GM21360 (cell line): ENCODE results near the gene DOCK3.
"Not testable (repeated sequence)": the region's sequence is repeated elsewhere in the genome, so short reads cannot be mapped to it uniquely, and the experiment has no call there.

Experiments used
- ATAC-seq: cut with Tn5 transposase; IDR thresholded peaks from one replicate; pipeline ENCODE4 v1.9.1; 2021; ENCODE audit warnings: mild to moderate bottlenecking, moderate library complexity; ENCODE audit not compliant: unreplicated experiment

DOCK3 gene

DNA sequence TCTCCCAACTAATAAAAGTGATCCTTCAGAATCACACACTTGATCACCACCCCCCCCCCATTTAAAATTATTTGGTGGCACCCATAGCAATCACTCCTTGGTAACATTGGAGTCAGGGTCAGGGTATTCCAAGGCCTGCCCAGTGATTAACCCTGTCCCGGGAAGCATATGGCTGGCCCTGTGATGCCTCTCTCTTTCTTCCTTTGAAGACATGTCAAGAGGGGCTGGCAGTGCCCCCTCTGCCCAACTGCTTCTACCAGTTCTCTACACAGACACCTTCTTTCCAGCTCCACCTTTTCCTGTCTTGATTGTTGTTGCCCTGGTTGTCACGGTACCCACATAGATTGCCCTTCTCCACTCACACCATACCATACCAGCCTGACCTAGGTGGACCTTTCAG, 679.4 kb downstream of the DOCK3 start:
- no peak for ATAC-seq

DNA sequence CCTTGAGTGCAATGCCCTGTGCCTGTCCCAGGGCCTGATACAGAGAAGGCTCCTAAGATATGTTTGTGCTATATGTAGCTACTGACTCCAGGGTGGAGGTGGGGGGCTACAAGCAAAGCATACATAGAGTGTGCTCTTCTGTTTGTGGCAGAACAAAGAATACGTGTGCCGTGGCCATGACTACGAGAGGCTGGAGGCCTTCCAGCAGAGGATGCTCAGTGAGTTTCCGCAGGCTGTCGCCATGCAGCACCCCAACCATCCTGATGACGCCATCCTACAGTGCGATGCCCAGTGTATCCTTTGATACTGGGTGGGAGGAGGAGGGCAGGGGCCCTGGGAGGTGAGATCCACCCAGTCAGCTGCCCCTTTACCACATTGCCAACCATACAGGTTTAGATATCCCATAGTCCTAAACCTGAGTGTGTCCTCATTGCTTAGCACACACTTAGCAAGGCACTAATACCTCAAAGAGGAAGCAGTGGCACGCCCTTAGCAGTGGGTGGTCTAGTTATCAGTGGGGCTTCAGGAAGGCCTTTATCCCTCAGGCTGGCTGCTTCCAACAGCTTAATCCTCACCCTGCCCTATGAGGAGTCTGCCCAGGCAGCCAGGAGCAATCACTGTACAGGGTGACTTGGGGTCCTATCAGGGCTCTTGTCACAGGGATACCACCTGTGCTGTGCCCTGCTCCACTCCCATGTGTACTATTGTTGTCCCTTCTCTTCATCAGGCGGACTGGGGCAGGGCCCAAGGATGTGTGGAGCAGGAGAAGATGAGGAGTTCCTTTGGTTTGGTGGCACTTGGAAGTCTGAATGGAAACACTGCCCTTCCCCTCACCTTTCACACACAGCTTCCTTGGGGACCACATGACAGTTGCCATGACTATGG, 680.2 kb downstream of the DOCK3 start:
- no peak for ATAC-seq

DNA sequence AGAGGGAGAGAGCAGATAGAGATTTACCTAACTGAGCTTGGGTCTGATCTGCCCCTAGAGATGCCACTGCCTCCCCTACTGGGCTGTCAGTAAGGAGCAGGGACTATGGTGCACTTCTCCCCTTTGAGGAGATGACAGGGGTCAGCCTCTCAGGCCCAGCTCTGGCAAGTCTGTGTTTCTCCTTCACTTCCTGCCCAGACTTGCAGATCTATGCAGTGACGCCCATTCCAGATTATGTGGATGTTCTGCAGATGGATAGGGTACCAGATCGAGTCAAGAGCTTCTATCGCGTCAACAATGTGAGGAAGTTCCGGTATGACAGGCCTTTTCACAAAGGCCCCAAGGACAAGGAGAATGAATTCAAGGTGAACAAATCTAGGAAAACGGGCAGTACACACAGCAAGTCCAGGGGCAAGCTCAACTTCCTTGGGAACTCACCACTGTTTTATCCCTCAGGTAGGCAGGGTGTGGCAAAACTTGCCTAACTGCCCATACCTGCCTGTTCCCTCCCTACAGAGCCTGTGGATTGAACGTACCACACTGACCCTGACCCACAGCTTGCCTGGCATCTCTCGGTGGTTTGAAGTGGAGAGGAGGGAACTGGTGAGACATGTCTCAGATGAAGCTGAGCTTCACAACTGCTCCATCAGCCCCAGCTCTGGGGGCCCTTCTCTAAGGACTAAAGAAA, 681.3 kb downstream of the DOCK3 start:
- no peak for ATAC-seq

DNA sequence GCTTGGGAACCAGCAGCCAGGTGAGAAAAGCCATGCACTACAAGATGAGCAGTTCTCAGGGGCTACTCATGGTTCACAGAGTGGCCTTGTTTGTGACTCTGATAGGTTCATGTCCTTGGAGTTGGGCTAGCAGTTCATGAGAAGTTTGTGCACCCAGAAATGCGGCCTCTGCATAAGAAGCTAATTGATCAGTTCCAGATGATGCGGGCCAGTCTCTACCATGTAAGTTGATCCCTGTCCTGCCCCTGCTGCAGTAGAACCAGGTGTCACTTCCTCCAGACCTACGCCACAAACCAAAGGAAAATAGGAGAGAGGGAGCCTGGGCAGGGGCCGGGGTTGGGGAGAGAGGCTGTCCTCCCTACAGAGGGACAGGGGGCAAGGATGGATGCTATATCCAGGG, 683.1 kb downstream of the DOCK3 start:
- no peak for ATAC-seq

DNA sequence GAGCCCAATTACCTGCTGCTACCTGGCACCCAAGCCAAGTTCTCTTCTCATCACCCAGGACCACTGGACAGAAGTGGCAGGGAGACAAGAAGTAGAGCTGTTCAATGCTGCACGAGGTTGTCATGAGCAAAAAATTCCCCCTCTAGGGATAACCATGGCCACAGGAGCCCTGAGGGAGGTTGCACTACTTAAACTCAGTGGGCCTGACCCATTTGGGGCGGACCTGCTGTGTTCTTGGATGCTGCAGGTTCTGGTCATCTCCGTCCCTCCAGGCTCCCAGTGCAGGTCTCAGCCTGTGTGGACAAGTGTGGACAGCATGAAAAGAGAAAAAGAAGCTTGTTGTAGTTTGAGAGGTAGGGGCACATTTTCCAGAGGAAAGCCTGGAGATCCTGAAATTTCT, 684.3 kb downstream of the DOCK3 start:
- ATAC-seq = no peak

DNA sequence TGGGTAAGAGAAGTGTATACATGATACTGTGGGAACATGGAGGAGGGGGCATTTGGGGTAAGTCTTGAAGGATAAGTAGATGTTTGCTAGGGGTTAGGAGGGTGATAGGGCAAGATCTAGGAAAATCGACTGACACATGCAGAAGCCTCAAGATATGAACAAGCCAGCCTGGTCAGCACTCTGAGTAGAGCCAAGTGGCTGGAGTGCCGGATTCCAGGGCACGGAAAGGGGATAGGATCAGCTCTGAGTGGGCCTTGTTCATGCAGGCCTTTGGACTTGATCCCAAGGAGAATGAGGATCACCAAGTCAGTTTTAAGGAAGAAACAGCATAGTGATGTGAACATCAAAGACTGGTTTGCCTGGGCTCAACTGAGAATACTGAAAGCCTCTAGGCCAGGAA, 686.1 kb downstream of the DOCK3 start:
- ATAC-seq = no peak

DNA sequence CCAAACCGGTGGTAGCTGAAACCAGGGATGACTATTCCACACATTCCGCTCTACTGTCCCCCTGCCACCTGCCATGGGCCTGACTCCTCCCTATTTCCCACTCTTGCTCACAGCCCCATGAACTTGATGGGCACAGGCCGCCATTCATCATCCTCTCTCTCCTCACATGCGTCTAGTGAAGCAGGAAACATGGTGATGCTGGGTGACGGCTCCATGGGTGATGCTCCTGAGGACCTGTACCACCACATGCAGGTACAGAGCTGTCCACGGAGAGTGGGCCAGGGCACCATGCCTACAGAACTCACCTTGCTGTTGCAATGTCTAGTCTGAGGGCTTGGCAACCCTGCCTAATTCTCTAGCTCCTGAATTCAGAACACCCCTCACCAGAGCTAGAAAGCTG, 687.0 kb downstream of the DOCK3 start:
- ATAC-seq = no peak

DNA sequence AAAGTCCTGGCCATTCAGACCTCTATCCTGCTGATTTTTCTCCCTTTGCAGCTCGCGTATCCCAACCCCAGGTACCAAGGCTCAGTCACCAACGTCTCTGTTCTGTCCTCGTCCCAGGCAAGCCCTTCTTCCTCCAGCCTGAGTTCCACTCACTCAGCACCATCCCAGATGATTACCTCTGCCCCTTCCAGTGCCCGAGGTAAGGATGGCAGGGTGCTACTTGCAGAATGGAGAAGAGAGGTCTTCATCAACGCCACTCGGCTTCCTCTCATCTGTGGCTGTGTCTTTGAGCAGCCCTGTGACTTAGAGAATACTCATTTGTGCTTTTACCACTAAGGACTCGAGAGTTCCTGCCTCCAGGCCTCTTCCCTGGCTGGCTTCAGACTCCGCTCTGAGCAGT, 687.7 kb downstream of the DOCK3 start:
- ATAC-seq = no peak

DNA sequence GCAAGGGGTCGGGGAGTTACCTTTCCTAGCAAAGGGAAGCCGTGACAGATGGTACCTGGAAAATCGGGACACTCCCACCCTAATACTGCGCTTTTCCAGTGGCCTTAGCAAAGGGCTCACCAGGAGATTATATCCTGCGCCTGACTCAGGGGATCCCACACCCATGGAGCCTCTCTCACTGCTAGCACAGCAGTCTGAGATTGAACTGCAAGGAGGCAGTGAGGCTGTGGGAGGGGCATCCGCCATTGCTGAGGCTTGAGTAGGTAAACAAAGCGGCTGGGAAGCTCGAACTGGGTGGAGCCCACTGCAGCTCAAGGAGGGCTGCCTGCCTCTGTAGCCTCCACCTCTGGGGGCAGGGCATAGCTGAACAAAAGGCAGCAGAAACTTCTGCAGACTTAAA, 693.5 kb downstream of the DOCK3 start:
- not testable (repeated sequence) for ATAC-seq

DNA sequence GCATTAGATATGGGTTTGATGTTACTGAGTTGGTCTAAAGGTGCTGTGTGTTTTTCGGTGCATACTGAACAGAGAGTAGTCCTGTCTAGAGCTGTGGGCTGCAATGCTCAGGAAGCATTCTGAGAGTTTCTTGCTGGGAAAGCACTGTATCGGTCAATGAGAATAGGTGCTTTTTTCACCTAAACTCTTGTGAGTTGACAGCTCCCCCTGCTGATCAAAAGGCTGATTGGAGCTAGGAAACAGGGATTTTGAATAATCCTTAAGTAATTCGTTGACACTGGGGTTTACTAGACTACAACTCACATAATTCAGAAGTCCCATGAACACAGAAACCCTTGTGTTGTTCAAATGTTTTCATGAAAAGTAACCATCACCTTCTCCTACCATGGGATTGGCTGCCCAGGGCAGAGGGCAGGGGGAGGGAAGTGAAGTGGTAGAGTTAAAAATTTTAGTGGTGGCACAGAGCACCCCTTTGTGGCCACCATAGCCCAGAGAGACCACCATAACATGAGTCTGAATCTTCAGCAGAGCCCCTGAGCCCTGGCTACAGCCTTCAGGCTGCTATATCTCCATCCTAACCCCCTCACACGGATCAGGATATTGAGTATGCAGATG, 697.3 kb downstream of the DOCK3 start:
- ATAC-seq = no peak

DNA sequence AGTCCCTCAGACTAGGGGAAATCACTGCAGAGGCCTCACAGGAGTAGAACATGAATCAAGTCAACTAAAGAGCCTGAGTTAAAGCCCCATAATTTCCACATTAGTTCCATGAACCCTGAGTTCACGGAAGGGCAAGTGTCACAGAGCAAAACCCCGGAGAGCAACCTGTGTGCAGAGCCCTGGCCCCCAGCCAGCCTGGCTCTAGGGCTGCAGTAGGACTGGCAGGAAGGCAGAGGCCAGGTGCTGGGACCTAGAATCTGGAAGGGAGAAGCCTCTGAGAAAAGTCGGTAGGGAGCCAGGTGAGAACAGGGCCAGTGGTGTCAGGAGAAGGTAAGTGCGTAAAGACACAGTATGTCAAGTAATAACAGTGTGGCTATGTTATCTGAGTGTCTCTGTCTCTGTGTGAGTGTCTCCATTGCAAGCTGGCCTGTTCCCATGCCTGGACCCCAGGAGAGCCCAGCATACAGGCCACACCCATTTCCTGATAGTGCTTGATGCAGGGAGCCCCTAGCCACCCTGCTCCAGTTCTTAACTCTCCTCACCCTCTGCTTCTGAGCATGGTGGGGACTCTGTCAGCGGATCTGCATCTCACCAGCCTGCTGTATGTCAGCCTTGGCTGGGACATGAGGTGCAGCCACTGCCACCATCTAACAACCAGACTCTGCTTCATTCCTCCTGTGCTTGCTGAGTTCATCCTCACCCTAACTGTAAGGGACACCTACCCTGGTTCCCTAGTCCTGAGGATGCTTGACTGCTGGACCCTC, 699.1 kb downstream of the DOCK3 start:
- ATAC-seq = no peak

DNA sequence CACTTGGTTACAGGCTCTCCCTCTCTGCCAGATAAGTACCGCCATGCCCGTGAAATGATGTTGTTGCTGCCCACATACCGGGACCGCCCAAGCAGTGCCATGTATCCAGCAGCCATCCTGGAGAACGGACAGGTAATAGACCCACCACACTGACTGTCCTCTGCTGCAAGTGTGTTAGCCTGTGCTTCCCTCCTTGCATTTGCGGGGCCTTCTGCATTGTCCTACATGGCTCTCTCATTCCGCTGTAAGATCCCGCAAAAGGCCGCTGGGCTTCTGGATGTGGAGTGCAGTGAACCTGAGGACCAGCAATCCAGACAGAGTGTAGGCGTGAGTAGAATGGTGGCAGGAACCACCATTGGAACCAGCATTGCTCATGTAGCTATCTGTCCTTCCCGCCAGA, 699.7 kb downstream of the DOCK3 start:
- ATAC-seq = no peak

DNA sequence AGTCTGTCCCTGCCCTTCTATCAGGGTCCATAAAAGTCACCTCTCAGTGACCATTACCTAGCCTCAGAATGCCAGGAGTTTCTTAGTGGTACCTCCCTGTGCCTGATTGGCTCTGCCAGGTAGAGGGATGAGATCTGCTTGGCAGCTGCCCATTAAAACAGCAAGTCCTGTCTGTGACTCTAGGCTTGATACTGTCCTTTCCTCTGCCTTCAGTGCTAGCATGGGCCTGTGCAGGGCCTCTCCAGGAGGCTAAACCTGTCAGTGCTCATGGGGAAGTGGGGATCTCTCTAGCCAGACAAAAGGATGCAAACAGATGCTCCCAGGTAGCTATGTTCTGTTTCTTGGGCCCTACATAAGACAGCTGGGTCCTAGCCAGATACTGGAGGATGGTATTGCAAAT, 700.4 kb downstream of the DOCK3 start:
- ATAC-seq = no peak

DNA sequence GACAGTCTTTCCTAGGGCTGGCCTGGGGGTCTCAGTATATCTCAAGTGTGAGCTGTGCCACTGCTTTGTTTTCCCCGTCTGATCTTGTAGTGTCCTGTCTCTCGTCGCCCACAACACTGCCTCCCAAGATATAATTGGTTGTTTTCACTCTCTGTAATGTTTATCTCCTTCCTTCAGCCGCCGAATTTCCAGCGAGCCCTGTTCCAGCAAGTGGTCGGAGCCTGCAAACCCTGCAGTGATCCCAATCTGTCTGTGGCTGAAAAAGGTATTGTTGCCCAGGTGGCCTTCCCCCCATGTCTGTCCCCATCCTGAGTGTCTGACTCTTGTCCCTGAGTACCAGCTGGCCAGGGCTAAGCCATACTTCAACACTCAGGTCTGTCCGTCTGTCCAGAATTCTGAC, 700.8 kb downstream of the DOCK3 start:
- no peak for ATAC-seq

DNA sequence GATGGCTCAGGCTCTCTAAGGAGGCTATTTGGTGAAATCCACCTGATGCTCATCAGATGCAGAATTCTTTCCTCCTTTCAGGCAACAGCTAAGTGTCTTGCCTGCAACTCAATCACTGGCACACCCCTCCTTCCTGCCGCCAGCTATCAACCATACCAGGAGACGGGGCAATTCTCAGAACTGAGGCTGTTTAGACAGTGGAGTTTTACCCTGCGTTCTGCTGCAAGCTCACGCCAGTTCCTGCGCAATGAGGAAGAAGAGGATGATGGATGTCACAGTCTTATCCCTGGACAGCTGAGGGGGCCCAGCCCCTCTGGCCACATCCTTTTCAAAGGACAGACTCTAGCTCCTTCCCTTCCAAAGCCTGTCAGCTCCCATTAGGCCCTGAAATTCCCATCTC, 703.3 kb downstream of the DOCK3 start:
- no peak for ATAC-seq

DNA sequence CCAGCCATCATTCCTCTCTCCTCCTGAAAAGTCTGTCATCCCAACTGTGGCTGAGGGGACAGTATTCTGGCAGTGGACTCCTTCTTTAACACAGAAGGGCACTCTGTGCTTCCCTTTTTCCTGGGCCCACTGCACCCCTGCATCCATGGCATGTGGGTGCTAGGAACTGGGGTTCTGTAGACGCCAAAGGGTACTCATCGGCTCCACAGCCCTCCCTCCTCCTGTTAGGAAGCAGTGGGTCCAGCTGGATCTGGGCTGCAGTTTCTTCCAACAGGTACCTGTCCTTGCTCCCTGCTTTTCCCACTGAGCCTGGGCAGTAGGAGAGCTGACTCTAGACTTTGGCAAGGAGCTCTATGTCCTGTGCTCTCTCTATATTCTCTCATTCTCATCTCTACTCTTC, 704.0 kb downstream of the DOCK3 start:
- ATAC-seq = no peak

DNA sequence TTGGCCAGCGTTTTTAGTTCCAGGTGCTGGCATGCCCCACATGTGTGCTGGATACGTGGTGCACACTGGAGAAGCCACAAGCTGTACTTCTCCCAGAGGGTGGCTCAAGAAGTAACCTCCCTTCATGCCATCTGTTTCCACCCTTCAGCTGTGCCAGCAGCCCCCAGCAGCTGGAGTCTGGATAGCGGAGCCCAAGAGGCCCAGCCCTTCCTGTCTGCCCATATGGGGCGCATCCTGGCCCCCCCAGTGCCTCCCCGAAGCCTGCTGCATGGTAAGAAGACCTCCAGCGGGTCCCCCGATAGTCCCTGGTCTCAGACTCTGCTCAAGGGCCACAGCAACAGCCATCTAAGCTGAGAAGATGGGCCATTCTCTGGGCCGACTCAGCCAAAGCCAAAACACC, 704.6 kb downstream of the DOCK3 start:
- no peak for ATAC-seq

DNA sequence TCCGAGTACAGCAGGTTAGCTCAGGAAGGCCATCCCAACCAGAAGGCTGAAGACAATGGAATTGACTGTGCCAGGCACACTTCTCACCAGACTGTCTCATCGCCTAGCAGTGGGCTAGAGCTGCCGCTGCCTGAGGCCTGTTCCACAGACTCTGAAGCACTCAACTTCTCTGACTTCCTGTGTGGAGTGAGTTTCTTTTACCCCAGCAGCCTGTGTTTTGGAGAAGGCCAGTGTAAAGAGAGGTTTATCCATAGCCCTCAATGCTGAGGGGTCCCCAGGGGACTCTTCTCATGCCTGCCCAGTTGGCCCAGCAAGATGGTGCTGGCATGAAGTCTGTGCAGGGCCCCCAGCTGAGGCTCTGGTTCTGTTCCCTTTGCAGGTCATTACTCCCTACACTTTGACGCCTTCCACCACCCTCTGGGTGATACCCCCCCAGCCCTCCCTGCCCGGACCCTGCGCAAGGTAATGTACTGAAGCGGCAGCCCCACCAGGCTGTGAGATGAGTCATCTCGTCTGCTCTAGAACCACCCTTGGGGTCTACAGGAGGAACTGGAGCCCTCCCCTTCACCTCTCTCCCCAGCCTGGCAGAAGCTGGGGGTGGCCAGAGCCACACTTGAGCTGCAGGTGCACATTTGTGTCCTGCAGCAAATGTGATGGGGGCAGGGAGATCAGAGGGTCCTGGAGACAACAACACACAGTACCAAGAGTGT, 705.2 kb downstream of the DOCK3 start:
- ATAC-seq = no peak

DNA sequence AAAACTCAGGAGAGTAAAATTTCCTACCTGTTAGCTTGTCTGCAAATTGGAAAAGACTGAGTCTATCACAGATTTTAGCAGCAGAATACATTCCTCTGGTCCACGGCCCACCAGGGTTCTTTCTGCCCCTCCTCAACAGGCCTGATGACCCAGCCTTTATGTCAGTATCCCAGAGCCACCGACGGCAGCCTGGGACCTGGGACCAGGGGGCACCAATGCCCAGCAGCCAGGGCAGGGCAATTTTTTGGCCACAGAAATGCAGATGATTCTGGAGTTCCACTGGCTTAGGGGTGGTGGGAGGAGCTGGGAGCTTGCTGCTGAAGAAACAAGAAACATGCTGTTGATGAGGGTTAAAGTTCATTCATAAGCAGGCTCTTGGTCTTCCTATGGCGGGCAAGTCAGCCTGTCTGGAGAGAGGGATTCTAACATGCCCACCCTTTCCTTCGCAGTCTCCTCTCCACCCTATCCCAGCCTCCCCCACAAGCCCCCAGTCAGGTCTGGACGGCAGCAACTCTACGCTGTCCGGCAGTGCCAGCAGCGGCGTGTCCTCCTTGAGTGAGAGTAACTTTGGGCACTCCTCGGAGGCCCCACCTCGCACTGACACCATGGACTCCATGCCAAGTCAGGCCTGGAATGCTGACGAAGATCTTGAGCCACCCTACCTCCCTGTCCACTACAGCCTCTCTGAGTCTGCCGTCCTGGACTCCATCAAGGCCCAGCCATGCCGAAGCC, 706.0 kb downstream of the DOCK3 start:
- no peak for ATAC-seq

DNA sequence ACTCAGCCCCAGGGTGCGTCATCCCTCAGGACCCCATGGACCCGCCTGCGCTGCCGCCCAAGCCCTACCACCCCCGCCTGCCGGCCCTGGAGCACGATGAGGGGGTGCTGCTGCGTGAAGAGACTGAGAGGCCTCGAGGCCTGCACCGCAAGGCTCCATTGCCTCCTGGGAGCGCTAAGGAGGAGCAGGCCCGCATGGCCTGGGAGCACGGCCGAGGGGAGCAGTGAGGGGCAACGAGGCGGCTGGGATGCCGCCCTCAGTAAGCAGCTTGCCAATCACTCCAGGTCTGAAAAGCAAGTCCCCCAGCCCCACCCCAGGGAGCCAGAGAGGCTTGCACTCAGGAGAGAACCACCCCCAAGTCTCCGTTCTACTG, 706.6 kb downstream of the DOCK3 start:
- no peak for ATAC-seq
